ENCODE measurements around the gene PRPF31.

The PRPF31 gene

GRCh38 chr19:54128796-54129616 lies 13.5 kb downstream of the PRPF31 start:
- TF ChIP-seq GABPA (IDR thresholded peaks at IDR 0.05; ENCODE audit: low read depth) = no peak
- no peak for TF ChIP-seq SPI1 (IDR thresholded peaks at IDR 0.05; ENCODE audit: borderline replicate concordance, low read depth)
- TF ChIP-seq POLR2AphosphoS5 (IDR thresholded peaks at IDR 0.05; ENCODE audit: low read depth) = no peak
- TF ChIP-seq, protein P1, sequence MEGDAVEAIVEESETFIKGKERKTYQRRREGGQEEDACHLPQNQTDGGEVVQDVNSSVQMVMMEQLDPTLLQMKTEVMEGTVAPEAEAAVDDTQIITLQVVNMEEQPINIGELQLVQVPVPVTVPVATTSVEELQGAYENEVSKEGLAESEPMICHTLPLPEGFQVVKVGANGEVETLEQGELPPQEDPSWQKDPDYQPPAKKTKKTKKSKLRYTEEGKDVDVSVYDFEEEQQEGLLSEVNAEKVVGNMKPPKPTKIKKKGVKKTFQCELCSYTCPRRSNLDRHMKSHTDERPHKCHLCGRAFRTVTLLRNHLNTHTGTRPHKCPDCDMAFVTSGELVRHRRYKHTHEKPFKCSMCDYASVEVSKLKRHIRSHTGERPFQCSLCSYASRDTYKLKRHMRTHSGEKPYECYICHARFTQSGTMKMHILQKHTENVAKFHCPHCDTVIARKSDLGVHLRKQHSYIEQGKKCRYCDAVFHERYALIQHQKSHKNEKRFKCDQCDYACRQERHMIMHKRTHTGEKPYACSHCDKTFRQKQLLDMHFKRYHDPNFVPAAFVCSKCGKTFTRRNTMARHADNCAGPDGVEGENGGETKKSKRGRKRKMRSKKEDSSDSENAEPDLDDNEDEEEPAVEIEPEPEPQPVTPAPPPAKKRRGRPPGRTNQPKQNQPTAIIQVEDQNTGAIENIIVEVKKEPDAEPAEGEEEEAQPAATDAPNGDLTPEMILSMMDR (IDR thresholded peaks at IDR 0.05; ENCODE audit: insufficient read depth, low read length) = no peak
- TF ChIP-seq REST (IDR thresholded peaks at IDR 0.05; ENCODE audit: insufficient replicate concordance, low read depth) = no peak
- no peaks in the 10 kb centered on the region for H3K27me3 ChIP-seq (ENCODE audit: insufficient read depth, poor library complexity, severe bottlenecking)
- DNase-seq (ENCODE audit: low read depth in 1 of 2, low spot score in 1 of 2) = no peak
- H3K4me3 ChIP-seq (replicated peaks; ENCODE audit: insufficient read depth, low read length) = no peak overlapping the region
- H3K27ac ChIP-seq (replicated peaks) = no peak overlapping the region

DNA sequence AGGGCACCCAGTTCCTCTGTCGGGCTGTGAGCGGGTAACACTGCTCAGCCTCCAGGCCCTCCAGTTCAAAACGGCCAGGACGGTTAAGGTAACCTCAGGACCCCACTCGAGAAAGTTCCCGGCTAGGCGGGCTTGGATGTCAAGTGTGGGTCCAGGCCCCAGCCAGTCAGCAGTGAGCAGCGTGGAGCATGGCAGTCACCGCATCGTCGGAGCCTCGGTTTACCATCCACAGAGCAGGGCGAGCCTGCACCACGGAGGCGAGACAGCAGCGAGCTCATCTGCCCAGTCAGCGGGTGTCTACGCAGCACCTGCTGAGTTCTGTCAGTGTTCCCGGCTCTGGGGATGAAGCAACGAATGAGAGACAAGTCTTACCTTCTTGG lies 14.1 kb downstream of the PRPF31 start:
- H3K27ac ChIP-seq (replicated peaks) = no peak overlapping the region
- H3K4me3 ChIP-seq (replicated peaks; ENCODE audit: insufficient read depth, low read length) = no peak overlapping the region
- no peaks in the 10 kb centered on the region for H3K27me3 ChIP-seq (ENCODE audit: insufficient read depth, poor library complexity, severe bottlenecking)
- TF ChIP-seq REST (IDR thresholded peaks at IDR 0.05; ENCODE audit: insufficient replicate concordance, low read depth) = no peak
- TF ChIP-seq, protein P1 (IDR thresholded peaks at IDR 0.05; ENCODE audit: insufficient read depth, low read length) = no peak
- TF ChIP-seq SPI1 (IDR thresholded peaks at IDR 0.05; ENCODE audit: borderline replicate concordance, low read depth) = no peak
- TF ChIP-seq POLR2AphosphoS5 (IDR thresholded peaks at IDR 0.05; ENCODE audit: low read depth) = no peak
- no peak for TF ChIP-seq GABPA (IDR thresholded peaks at IDR 0.05; ENCODE audit: low read depth)
- DNase-seq (ENCODE audit: low read depth in 1 of 2, low spot score in 1 of 2) = no peak

DNA sequence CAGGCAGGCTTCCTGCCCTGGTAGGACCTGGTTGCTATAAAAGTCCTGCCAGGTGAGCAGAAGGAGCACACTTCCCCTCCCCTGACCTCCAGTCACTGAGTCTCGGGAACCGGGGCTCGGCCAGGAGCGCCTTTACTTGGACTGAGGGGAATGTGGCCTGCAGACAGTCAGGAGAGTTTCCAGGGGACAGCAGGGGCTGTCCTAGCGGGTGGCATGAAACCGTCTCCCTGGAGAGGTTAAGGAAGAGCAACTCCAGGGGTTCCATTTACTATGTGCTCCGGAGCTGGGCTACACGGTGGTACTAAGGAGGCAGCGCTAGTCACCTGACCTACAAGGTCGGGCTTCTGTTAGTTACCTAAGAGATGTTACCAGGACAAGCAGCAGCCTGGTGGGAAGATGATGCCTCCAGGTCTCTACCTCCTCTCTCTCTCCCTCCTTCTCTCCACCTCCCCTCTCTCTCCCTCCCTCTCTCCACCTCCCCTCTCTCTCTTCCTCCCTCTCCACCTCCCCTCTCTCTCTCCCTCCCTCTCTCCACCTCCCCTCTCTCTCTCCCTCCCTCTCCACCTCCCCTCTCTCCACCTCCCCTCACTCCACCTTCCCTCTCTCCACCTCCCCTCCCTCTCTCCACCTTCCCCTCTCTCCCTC lies 17.9 kb downstream of the PRPF31 start:
- no peaks in the 10 kb centered on the region for H3K27me3 ChIP-seq (ENCODE audit: insufficient read depth, poor library complexity, severe bottlenecking)
- DNase-seq (ENCODE audit: low read depth in 1 of 2, low spot score in 1 of 2) = peak; percentile 34 to 99
- TF ChIP-seq REST (IDR thresholded peaks at IDR 0.05; ENCODE audit: insufficient replicate concordance, low read depth) (no peak), POLR2AphosphoS5 (IDR thresholded peaks at IDR 0.05; ENCODE audit: low read depth) (no peak; the same call in 1 of the 2 replicates), GABPA (IDR thresholded peaks at IDR 0.05; ENCODE audit: low read depth) (no peak), SPI1 (IDR thresholded peaks at IDR 0.05; ENCODE audit: borderline replicate concordance, low read depth) (no peak)
- TF ChIP-seq, protein P1 (IDR thresholded peaks at IDR 0.05; ENCODE audit: insufficient read depth, low read length) = no peak
- H3K27ac ChIP-seq (replicated peaks) = no peak overlapping the region
- H3K4me3 ChIP-seq (replicated peaks; ENCODE audit: insufficient read depth, low read length) = no peak overlapping the region

All from HL-60 (cell line).